GM15510 (cell line): ENCODE data around the gene JPT2.

Source experiments
- POLR2A ChIP-seq: IDR thresholded peaks from 3 replicates; pipeline ENCODE4 v1.6.1; 2011; ENCODE audit warnings: borderline replicate concordance; ENCODE audit not compliant: insufficient read length; ENCODE audit errors: extremely low read depth

Gene JPT2

GRCh38 chr16:1661826-1662225, 16.3 kb upstream of the JPT2 start:
- no peak for TF ChIP-seq POLR2A

- no peak for TF ChIP-seq POLR2A
Observed at GRCh38 chr16:1662543-1662942, 15.5 kb upstream of the JPT2 start.

- TF ChIP-seq POLR2A: no peak
Observed at GRCh38 chr16:1665829-1666228, 12.2 kb upstream of the JPT2 start.

GRCh38 chr16:1666316-1666715, 11.8 kb upstream of the JPT2 start:
- no peak for TF ChIP-seq POLR2A

- TF ChIP-seq POLR2A: no peak
Observed at GRCh38 chr16:1667271-1667670, 10.8 kb upstream of the JPT2 start.

GRCh38 chr16:1667916-1668315, 10.2 kb upstream of the JPT2 start:
- TF ChIP-seq POLR2A: no peak

GRCh38 chr16:1668612-1669319, 9.3 kb upstream of the JPT2 start:
- no peak for TF ChIP-seq POLR2A

- TF ChIP-seq POLR2A: no peak
Observed at GRCh38 chr16:1669698-1670097, 8.4 kb upstream of the JPT2 start.

GRCh38 chr16:1670371-1670770, 7.7 kb upstream of the JPT2 start:
- TF ChIP-seq POLR2A: no peak

GRCh38 chr16:1670866-1671265, 7.2 kb upstream of the JPT2 start:
- TF ChIP-seq POLR2A: no peak

- TF ChIP-seq POLR2A: no peak
Observed at GRCh38 chr16:1673424-1674151, 4.5 kb upstream of the JPT2 start.

GRCh38 chr16:1674306-1674705, 3.8 kb upstream of the JPT2 start:
- TF ChIP-seq POLR2A: no peak

- TF ChIP-seq POLR2A: no peak
Observed at GRCh38 chr16:1674751-1675664, 3.1 kb upstream of the JPT2 start.

GRCh38 chr16:1676661-1677060, 1.4 kb upstream of the JPT2 start:
- no peak for TF ChIP-seq POLR2A

GRCh38 chr16:1677339-1677738, 740 bp upstream of the JPT2 start:
- TF ChIP-seq POLR2A: no peak
